Osteoblast (primary cell): ENCODE measurements around the gene GCK. TPM values are rescaled to one million over a fixed set of nuclear protein-coding genes. Genes with fewer than 3 reads are reported as not detected.

Source experiments
- DNase-seq: peaks from one replicate; pipeline ENCODE4 v3.0.0; 2011; ENCODE audit warnings: low spot score, mixed read lengths; ENCODE audit not compliant: insufficient read length; ENCODE audit errors: missing footprints
- H2AFZ ChIP-seq: 2 replicates; pipeline ENCODE4 v1.6.0; 2011; ENCODE audit warnings: mild to moderate bottlenecking, low read length
- H3K27ac ChIP-seq: 2 replicates; pipeline ENCODE4 v1.5.1; 2011; ENCODE audit warnings: mild to moderate bottlenecking, low read depth, low read length, moderate library complexity
- H3K27me3 ChIP-seq: 2 replicates; pipeline ENCODE4 v1.6.0; 2012; ENCODE audit warnings: mild to moderate bottlenecking, control low read depth, inconsistent platforms, low read length, moderate library complexity; ENCODE audit not compliant: insufficient read depth
- H3K36me3 ChIP-seq: 2 replicates; pipeline ENCODE4 v1.5.1; 2011; ENCODE audit warnings: mild to moderate bottlenecking, low read length, control low read depth, moderate library complexity; ENCODE audit not compliant: insufficient read depth
- H3K4me1 ChIP-seq: 2 replicates; pipeline ENCODE4 v1.5.1; 2011; ENCODE audit warnings: mild to moderate bottlenecking, low read length, control low read depth, moderate library complexity; ENCODE audit not compliant: insufficient read depth
- H3K4me2 ChIP-seq: 2 replicates; pipeline ENCODE4 v1.6.0; 2011; ENCODE audit warnings: mild to moderate bottlenecking, low read length; ENCODE audit not compliant: insufficient read depth
- H3K4me3 ChIP-seq: fragments of 200-600 bp; sonication (generic); 3 replicates; pipeline ENCODE4 v1.5.1; 2012; ENCODE audit warnings: mild to moderate bottlenecking, low read length, inconsistent platforms; ENCODE audit not compliant: insufficient read depth
- H3K79me2 ChIP-seq: 2 replicates; pipeline ENCODE4 v1.6.0; 2012; ENCODE audit warnings: mild to moderate bottlenecking, low read length, control low read depth, inconsistent platforms; ENCODE audit not compliant: insufficient read depth
- H3K9me3 ChIP-seq: 2 replicates; pipeline ENCODE4 v1.5.1; 2011; ENCODE audit warnings: low read depth, low read length, control low read depth
- H4K20me1 ChIP-seq: 2 replicates; pipeline ENCODE4 v1.6.0; 2012; ENCODE audit warnings: mild to moderate bottlenecking, low read length, control low read depth; ENCODE audit not compliant: insufficient read depth
- CTCF ChIP-seq: IDR thresholded peaks from 2 replicates; pipeline ENCODE4 v1.5.1; 2011; ENCODE audit warnings: mild to moderate bottlenecking, low read depth, low read length, moderate library complexity; ENCODE audit errors: extremely low read depth
- total RNA-seq: library from RNA; depleted of rRNA; stranded (reverse); fragments of >200 nt; gene quantifications from 2 replicates; pipeline ENCODE4 v1.2.3, GENCODE V29; 2012

Gene GCK
- total RNA-seq, 1 donor, result not detected

DNA sequence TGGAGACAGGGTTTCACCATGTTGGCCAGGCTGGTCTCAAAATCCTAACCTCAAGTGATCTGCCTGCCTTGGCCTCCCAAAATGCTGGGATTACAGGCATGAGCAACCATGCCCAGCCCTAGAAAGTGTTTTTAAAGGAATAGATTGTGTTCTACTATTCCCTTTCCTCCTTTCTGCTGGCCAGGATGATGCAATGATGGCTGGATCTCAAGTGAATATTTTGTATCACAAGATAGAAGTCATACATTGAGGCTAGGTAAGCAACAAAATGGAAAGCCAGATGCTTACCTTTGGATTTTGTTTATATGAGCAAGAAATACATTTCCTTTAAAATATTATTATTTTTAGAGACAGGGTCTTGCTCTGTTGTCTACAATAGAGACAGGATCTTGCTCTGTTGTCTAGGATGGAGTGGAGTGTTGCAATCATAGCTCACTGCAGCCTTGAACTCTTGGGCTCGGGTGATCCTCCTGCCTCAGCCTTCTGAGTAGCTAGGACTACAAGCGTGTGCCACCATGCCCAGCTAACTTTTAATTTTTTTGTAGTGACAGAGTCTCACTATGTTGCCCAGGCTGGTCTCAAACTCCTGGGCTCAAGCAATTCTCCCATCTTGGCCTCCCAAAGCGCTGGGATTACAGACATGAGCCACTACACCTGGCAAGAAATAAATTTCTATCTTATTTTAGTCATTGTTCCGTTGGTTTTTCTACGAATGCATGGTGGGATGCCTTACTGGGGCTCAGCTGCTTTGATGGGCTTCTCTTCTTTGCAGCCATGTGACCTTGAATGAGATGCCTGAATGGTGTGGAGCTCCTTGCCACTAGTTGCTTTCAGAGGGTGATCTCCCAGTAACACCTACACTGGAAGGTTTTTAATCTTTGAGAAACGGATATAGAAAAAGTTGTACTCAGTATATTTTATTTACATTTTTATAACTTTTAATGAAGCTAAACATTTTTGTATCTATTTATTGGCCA is 90.9 kb downstream of the GCK start:
- Histone ChIP-seq H4K20me1 (no peaks in the 10 kb centered on the region), H3K27me3 (no peaks in the 10 kb centered on the region), H3K4me1 (peaks cover 33% of the 10 kb centered on the region), H3K79me2 (no peaks in the 10 kb centered on the region), H3K4me3 (no peak overlapping the region), H3K4me2 (no peak overlapping the region), H3K9me3 (no peaks in the 10 kb centered on the region), H3K27ac (no peak overlapping the region), H3K36me3 (no peaks in the 10 kb centered on the region), H2AFZ (no peak overlapping the region)
- no peak for DNase-seq
- TF ChIP-seq CTCF, result no peak

DNA sequence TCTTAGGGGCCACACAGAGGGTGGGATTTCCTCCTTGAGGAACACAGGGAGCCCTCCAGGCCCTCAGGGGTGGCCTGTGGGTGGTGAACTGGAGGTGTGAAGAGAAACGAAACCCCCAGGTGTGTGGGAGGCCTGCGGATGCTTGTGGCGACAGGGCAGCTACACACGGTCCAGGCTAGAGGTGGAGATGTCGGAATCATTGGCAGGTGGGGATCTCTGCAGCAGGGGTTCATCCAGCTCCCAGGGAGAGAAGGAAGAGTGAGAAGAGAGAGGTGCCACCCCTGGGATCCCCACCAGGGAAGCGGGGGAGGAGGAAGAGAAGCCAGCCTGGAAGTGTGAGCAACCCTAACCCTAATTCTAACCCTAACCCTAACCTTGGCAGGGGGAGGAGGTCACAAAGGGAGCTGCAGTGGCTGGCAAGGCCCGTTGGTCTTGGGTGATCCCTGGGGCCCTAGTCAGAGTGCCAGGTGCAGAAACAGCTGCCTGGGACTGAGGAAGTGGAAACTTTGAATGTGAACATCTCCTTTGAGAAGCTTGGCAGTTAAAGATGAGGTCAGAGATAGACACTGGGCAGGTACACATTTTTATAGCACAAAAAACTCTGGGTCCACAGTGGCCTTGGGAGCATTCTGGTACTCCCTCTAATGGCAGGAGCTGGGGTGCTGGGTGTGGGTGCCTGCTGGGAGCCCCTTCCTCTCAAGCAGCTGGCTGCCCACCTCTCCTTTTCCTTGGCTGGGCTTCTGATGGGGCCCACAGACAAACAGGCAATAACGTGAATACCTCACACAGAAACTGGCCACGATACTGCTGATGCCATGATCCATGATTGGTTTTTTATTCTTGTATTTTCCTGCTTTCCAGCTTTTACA is 91.9 kb downstream of the GCK start:
- Histone ChIP-seq H3K4me1 (peaks cover 24% of the 10 kb centered on the region), H3K9me3 (no peaks in the 10 kb centered on the region), H3K27ac (no peak overlapping the region), H3K36me3 (no peaks in the 10 kb centered on the region), H3K4me3 (no peak overlapping the region), H4K20me1 (no peaks in the 10 kb centered on the region), H3K79me2 (no peaks in the 10 kb centered on the region), H3K4me2 (no peak overlapping the region), H2AFZ (no peak overlapping the region), H3K27me3 (no peaks in the 10 kb centered on the region)
- DNase-seq, result no peak
- no peak for TF ChIP-seq CTCF

DNA sequence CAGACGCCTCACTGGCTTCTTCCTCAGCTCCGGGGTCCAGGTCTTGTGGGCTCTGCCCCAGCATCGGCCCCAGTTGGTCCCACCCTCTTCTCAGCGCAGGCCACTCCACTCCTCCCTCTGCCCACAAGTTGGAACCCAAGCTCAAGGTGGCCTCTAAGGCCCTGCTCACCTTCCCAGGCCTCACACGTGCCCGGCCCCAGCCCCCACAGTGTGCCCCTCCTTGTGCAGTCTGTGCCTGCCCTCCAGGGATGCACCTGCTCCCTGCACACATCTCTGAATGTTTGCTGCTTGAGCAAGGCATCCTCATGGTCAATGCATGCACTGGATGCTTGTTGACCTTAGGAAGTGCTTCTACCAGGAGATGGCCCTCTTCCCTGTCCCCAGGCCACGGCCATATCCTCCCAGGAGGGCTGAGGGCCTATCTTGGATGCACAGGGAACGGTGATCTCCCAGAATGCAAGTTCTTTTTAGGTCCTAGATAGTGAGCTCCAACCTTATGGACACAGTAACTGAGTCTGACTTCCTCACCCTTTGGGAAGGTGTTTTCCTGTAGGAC is 92.8 kb downstream of the GCK start:
- no peak for TF ChIP-seq CTCF
- Histone ChIP-seq H3K4me2 (no peak overlapping the region), H3K79me2 (no peaks in the 10 kb centered on the region), H3K4me1 (peaks cover 15% of the 10 kb centered on the region), H3K4me3 (no peak overlapping the region), H4K20me1 (no peaks in the 10 kb centered on the region), H3K9me3 (no peaks in the 10 kb centered on the region), H3K27me3 (no peaks in the 10 kb centered on the region), H2AFZ (no peak overlapping the region), H3K36me3 (no peaks in the 10 kb centered on the region), H3K27ac (no peak overlapping the region)
- DNase-seq, result no peak
